IMR-90 (cell line): ENCODE measurements around the gene RRP1B.

Source experiments
- CEBPB ChIP-seq: IDR thresholded peaks from 2 replicates; pipeline ENCODE4 v1.6.1; 2012; ENCODE audit warnings: low read depth, low read length, improper control_type of control experiment
- CHD1 ChIP-seq: IDR thresholded peaks from 2 replicates; pipeline ENCODE4 v1.6.1; 2012; ENCODE audit warnings: low read depth, low read length, improper control_type of control experiment
- CTCF ChIP-seq: conservative IDR thresholded peaks from 2 replicates; pipeline ENCODE4 v1.5.1; 2012; ENCODE audit warnings: mild to moderate bottlenecking, low read depth, low read length, improper control_type of control experiment
- MAFK ChIP-seq: IDR thresholded peaks from 2 replicates; pipeline ENCODE4 v1.6.1; 2012; ENCODE audit warnings: low read depth, low read length, improper control_type of control experiment
- MXI1 ChIP-seq: IDR thresholded peaks from 2 replicates; pipeline ENCODE4 v1.6.1; 2012; ENCODE audit warnings: low read depth, mild to moderate bottlenecking, low read length, moderate library complexity, borderline replicate concordance
- POLR2A ChIP-seq: IDR thresholded peaks from 2 replicates; pipeline ENCODE4 v1.6.1; 2012; ENCODE audit warnings: mild to moderate bottlenecking, low read depth, low read length
- USF2 ChIP-seq: fragments of 150-350 bp; IDR thresholded peaks from 2 replicates; pipeline ENCODE4 v1.6.1; 2017; ENCODE audit warnings: mild to moderate bottlenecking, antibody characterized with exemption, low read length, low read depth

DNA sequence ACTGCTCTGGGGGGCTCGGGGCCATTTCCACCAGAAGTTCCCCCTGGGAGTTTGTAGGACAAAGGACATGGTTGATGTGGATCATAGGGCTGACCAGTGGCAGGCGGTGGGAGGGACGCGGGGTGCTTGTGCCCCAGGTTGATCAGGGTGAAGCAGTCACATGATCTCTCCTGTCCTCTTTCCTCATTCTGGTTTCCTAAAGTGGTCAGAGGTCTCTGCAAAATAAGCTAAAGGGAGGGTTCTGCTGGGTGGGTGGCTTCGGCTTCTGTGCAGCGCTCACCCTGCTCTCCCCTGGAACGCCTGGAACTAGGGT is 68.8 kb downstream of the RRP1B start:
- TF ChIP-seq CEBPB: no peak
- TF ChIP-seq POLR2A: no peak
- no peak for TF ChIP-seq MXI1
- TF ChIP-seq CTCF: no peak
- no peak; the same call in 1 of the 2 replicates for TF ChIP-seq USF2
- no peak for TF ChIP-seq CHD1
- no peak for TF ChIP-seq MAFK
